ENCODE measurements around the gene CDH12. TPM values are rescaled to one million over a fixed set of nuclear protein-coding genes. Genes with fewer than 3 reads are reported as not detected.
"Not testable (repeated sequence)": the region's sequence is repeated elsewhere in the genome, so short reads cannot be mapped to it uniquely, and the experiment has no call there.

Gene CDH12
- total RNA-seq, 1 experiment from 2014 or later: not detected

DNA sequence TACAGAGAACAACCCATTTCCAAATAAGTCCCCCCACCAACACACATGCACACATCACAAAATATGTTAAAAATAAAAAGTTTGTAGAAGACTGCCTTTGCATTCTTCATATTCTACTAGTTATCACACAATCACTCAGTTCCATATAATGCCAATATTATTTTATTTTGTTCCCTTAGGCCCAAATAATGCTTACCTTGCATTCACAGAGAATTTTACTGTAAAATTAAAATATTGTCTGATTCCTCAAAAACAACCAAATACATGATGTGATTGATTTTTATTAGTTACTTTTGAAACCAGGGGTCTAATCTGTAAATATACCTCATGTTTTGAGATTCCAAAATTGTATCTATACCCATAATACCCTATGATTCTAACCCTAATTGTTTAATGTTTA, 536.9 kb downstream of the CDH12 start (continued):
- TF ChIP-seq, protein P1, sequence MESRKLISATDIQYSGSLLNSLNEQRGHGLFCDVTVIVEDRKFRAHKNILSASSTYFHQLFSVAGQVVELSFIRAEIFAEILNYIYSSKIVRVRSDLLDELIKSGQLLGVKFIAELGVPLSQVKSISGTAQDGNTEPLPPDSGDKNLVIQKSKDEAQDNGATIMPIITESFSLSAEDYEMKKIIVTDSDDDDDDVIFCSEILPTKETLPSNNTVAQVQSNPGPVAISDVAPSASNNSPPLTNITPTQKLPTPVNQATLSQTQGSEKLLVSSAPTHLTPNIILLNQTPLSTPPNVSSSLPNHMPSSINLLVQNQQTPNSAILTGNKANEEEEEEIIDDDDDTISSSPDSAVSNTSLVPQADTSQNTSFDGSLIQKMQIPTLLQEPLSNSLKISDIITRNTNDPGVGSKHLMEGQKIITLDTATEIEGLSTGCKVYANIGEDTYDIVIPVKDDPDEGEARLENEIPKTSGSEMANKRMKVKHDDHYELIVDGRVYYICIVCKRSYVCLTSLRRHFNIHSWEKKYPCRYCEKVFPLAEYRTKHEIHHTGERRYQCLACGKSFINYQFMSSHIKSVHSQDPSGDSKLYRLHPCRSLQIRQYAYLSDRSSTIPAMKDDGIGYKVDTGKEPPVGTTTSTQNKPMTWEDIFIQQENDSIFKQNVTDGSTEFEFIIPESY (IDR thresholded peaks at IDR 0.05; ENCODE audit: extremely low read depth, insufficient replicate concordance, low read length): no peak
- no peak for TF ChIP-seq SP1 (IDR thresholded peaks at IDR 0.05; ENCODE audit: low read depth)
- TF ChIP-seq EZH2 (IDR thresholded peaks at IDR 0.05): no peak
- no peak for TF ChIP-seq SRF (IDR thresholded peaks at IDR 0.05; ENCODE audit: low read depth)
- TF ChIP-seq POLR2AphosphoS5 (IDR thresholded peaks at IDR 0.05; ENCODE audit: low read depth, low read length): no peak

DNA sequence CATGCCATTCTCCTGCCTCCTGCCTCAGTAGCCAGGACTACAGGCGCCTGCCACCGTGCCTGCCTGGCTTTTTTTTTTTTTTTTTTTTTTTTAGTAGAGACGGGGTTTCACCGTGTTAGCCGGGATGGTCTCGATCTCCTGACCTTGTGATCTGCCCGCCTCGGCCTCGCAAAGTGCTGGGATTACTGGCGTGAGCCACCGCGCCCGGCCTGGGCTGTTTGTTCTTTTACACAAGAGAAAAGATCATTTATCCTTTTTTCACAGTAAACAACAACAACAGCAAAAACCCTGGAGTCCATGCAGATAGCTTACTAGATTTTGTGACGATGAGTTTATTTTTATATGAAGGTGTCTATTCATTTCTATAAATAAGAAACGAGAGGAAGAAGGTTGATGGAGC, 538.1 kb downstream of the CDH12 start:
- DNase-seq (ENCODE audit: low read depth, low spot score); H3K4me2 ChIP-seq (ENCODE audit: low read length); CTCF ChIA-PET; H3K27ac ChIP-seq (ENCODE audit: low read depth, low read length); ATAC-seq; RAD21 ChIA-PET (ENCODE audit: low non-redundant PET in 1 of 2, low total read pairs in 2 of 2, uncharacterized antibody in 2 of 2, unreplicated experiment in 2 of 2); H3K36me3 ChIP-seq (ENCODE audit: control insufficient read depth in 1 of 2, insufficient read depth in 2 of 2, low read length in 2 of 2); H3K9ac ChIP-seq (ENCODE audit: low read length); H3K9me2 ChIP-seq (ENCODE audit: insufficient read depth); intact Hi-C loops (cut with micrococcal nuclease); H3K4me3 ChIP-seq (replicated peaks in 1 of 2; ENCODE audit: low read depth in 1 of 2, low read length in 2 of 2); POLR2A ChIA-PET; H4K20me1 ChIP-seq (ENCODE audit: insufficient read depth); H3K4me1 ChIP-seq (ENCODE audit: control insufficient read depth in 1 of 2, insufficient read depth in 2 of 2, low read length in 2 of 2); BruUV-seq (replicated peaks); H2AFZ ChIP-seq (ENCODE audit: low read depth, low read length, poor library complexity, severe bottlenecking); H3K79me2 ChIP-seq (ENCODE audit: insufficient read depth, low read length); H3K27me3 ChIP-seq (ENCODE audit: insufficient read depth, low read length): not testable (repeated sequence)
- peaks cover 10 to 11% of the 10 kb centered on the region in 2 experiments for H3K9me3 ChIP-seq (ENCODE audit: control insufficient read depth in 1 of 2, insufficient read depth in 1 of 2, low read depth in 1 of 2, low read length in 2 of 2)

DNA sequence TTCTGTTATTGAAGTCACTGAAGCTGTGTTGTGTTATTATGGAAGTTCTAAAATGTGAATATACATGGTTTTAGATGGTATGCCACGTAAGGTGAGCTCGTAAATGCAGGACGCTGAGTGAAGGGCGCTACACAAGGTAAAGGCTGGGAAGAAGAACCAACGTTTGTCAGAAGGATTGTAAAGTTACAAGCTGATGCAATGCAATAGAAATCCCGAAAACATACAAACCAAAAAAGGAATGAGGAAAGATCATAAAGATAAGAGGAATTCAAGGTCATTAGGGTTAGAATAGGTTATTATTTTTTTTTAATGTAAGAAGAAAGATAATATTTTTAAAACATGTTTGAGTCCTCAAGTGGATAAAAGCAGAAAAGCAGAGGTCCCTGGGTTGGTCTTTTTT, 538.6 kb downstream of the CDH12 start:
- H3K4me1 ChIP-seq (ENCODE audit: control insufficient read depth in 1 of 2, insufficient read depth in 2 of 2, low read length in 2 of 2): no peaks in the 10 kb centered on the region
- POLR2A ChIA-PET: no interaction called here
- CTCF ChIA-PET: no interaction called here
- H3K36me3 ChIP-seq (ENCODE audit: control insufficient read depth in 1 of 2, insufficient read depth in 2 of 2, low read length in 2 of 2): no peaks in the 10 kb centered on the region
- H3K9ac ChIP-seq (ENCODE audit: low read length): no peak overlapping the region
- no peaks in the 10 kb centered on the region for H3K27me3 ChIP-seq (ENCODE audit: insufficient read depth, low read length)
- no TSS peak for BruUV-seq (replicated peaks)
- H3K27ac ChIP-seq (ENCODE audit: low read depth, low read length): no peak overlapping the region
- intact Hi-C loops (cut with micrococcal nuclease): no loop called here
- no peaks in the 10 kb centered on the region for H4K20me1 ChIP-seq (ENCODE audit: insufficient read depth)
- no peak overlapping the region for H3K4me2 ChIP-seq (ENCODE audit: low read length)
- H3K9me2 ChIP-seq (ENCODE audit: insufficient read depth): no peaks in the 10 kb centered on the region
- ATAC-seq (no peak), DNase-seq (ENCODE audit: low read depth, low spot score) (no peak)
- H3K9me3 ChIP-seq (ENCODE audit: control insufficient read depth in 1 of 2, insufficient read depth in 1 of 2, low read depth in 1 of 2, low read length in 2 of 2): peaks cover 10 to 11% of the 10 kb centered on the region in 2 experiments
- H3K79me2 ChIP-seq (ENCODE audit: insufficient read depth, low read length): no peaks in the 10 kb centered on the region
- RAD21 ChIA-PET (ENCODE audit: low non-redundant PET in 1 of 2, low total read pairs in 2 of 2, uncharacterized antibody in 2 of 2, unreplicated experiment in 2 of 2): no interaction called here
- H2AFZ ChIP-seq (ENCODE audit: low read depth, low read length, poor library complexity, severe bottlenecking): no peak overlapping the region
- no peak overlapping the region for H3K4me3 ChIP-seq (replicated peaks in 1 of 2; ENCODE audit: low read depth in 1 of 2, low read length in 2 of 2)
- TF ChIP-seq TCF7L2 (IDR thresholded peaks at IDR 0.05; ENCODE audit: borderline replicate concordance, extremely low read depth, insufficient read depth, insufficient read length): no peak
- TF ChIP-seq YY1 (IDR thresholded peaks at IDR 0.05; ENCODE audit: extremely low read depth, insufficient replicate concordance, low read depth, low read length): no peak
- TF ChIP-seq, protein P2, sequence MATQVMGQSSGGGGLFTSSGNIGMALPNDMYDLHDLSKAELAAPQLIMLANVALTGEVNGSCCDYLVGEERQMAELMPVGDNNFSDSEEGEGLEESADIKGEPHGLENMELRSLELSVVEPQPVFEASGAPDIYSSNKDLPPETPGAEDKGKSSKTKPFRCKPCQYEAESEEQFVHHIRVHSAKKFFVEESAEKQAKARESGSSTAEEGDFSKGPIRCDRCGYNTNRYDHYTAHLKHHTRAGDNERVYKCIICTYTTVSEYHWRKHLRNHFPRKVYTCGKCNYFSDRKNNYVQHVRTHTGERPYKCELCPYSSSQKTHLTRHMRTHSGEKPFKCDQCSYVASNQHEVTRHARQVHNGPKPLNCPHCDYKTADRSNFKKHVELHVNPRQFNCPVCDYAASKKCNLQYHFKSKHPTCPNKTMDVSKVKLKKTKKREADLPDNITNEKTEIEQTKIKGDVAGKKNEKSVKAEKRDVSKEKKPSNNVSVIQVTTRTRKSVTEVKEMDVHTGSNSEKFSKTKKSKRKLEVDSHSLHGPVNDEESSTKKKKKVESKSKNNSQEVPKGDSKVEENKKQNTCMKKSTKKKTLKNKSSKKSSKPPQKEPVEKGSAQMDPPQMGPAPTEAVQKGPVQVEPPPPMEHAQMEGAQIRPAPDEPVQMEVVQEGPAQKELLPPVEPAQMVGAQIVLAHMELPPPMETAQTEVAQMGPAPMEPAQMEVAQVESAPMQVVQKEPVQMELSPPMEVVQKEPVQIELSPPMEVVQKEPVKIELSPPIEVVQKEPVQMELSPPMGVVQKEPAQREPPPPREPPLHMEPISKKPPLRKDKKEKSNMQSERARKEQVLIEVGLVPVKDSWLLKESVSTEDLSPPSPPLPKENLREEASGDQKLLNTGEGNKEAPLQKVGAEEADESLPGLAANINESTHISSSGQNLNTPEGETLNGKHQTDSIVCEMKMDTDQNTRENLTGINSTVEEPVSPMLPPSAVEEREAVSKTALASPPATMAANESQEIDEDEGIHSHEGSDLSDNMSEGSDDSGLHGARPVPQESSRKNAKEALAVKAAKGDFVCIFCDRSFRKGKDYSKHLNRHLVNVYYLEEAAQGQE (IDR thresholded peaks at IDR 0.05; ENCODE audit: low read depth): no peak
- no peak for TF ChIP-seq RAD21 (IDR thresholded peaks at IDR 0.05; ENCODE audit: low read depth)
- TF ChIP-seq ZFX (IDR thresholded peaks at IDR 0.05): no peak
- TF ChIP-seq, protein P1 (IDR thresholded peaks at IDR 0.05; ENCODE audit: extremely low read depth, insufficient replicate concordance, low read length): no peak
- no peak for TF ChIP-seq CEBPB (IDR thresholded peaks at IDR 0.05; ENCODE audit: low read depth)
